Astrocyte (in vitro differentiated cells and primary cell): ENCODE data around the gene ABLIM2. TPM values are rescaled to one million over a fixed set of nuclear protein-coding genes. Genes with fewer than 3 reads are reported as not detected.

ENCODE experiments used
- DNase-seq: peaks from one replicate; pipeline ENCODE4 v3.0.0-alpha.2; 2010; ENCODE audit warnings: low read depth
- FAIRE-seq: peaks from 2 replicates; lab custom pipeline; 2011; peaks lifted over from hg19 to GRCh38; lab: Jason Lieb, UNC
- H2AFZ ChIP-seq: 2 replicates; pipeline ENCODE4 v1.6.0; 2012; ENCODE audit warnings: low read depth, low read length, inconsistent platforms
- H3K27ac ChIP-seq: 2 replicates; pipeline ENCODE4 v1.5.1; 2011; ENCODE audit warnings: low read depth, low read length, inconsistent platforms
- H3K27me3 ChIP-seq: 2 replicates; pipeline ENCODE4 v1.6.0; 2011; ENCODE audit warnings: low read length, inconsistent platforms; ENCODE audit not compliant: insufficient read depth
- H3K36me3 ChIP-seq: 2 replicates; pipeline ENCODE4 v1.5.1; 2011; ENCODE audit warnings: low read length, inconsistent platforms; ENCODE audit not compliant: insufficient read depth
- H3K4me1 ChIP-seq: 2 replicates; pipeline ENCODE4 v1.5.1; 2011; ENCODE audit warnings: low read length, inconsistent platforms; ENCODE audit not compliant: insufficient read depth
- H3K4me2 ChIP-seq: 2 replicates; pipeline ENCODE4 v1.6.0; 2012; ENCODE audit warnings: low read length, inconsistent platforms
- H3K4me3 ChIP-seq: 2 replicates; pipeline ENCODE4 v1.5.1; 2011; ENCODE audit warnings: low read depth, mild to moderate bottlenecking, low read length, inconsistent platforms; ENCODE audit not compliant: insufficient read depth
- H3K79me2 ChIP-seq: 2 replicates; pipeline ENCODE4 v1.6.0; 2012; ENCODE audit warnings: mild to moderate bottlenecking, low read length, inconsistent platforms; ENCODE audit not compliant: insufficient read depth
- H3K9ac ChIP-seq: 2 replicates; pipeline ENCODE4 v1.6.0; 2012; ENCODE audit warnings: mild to moderate bottlenecking, low read length, inconsistent platforms
- H3K9me3 ChIP-seq: 2 replicates; pipeline ENCODE4 v1.5.1; 2012; ENCODE audit warnings: low read depth, mild to moderate bottlenecking, low read length, inconsistent platforms; ENCODE audit not compliant: insufficient read depth
- H4K20me1 ChIP-seq: 2 replicates; pipeline ENCODE4 v1.6.0; 2012; ENCODE audit warnings: low read length, inconsistent platforms; ENCODE audit not compliant: insufficient read depth
- H3K27ac Mint-ChIP-seq: one replicate; pipeline ENCODE4 v1.8.0; 2021; ENCODE audit warnings: mild to moderate bottlenecking, mixed read lengths; ENCODE audit not compliant: unreplicated experiment
- H3K27me3 Mint-ChIP-seq: one replicate; pipeline ENCODE4 v1.8.0; 2021; ENCODE audit warnings: low read depth, mixed read lengths; ENCODE audit not compliant: unreplicated experiment
- H3K36me3 Mint-ChIP-seq: one replicate; pipeline ENCODE4 v1.8.0; 2021; ENCODE audit warnings: low read depth, mixed read lengths; ENCODE audit not compliant: unreplicated experiment
- H3K4me1 Mint-ChIP-seq: one replicate; pipeline ENCODE4 v1.8.0; 2021; ENCODE audit warnings: low read depth, mixed read lengths; ENCODE audit not compliant: unreplicated experiment
- H3K4me3 Mint-ChIP-seq: one replicate; pipeline ENCODE4 v1.8.0; 2021; ENCODE audit warnings: mild to moderate bottlenecking, moderate library complexity, mixed read lengths; ENCODE audit not compliant: unreplicated experiment
- H3K9me3 Mint-ChIP-seq: one replicate; pipeline ENCODE4 v1.8.0; 2021; ENCODE audit warnings: mild to moderate bottlenecking, mixed read lengths; ENCODE audit not compliant: unreplicated experiment
- CTCF ChIP-seq: IDR thresholded peaks from 2 replicates; pipeline ENCODE4 v1.5.1; 2011; ENCODE audit warnings: low read depth, mild to moderate bottlenecking, inconsistent platforms, low read length, moderate library complexity; ENCODE audit not compliant: insufficient read depth
- EZH2 ChIP-seq: IDR thresholded peaks from 2 replicates; pipeline ENCODE4 v1.6.1; 2012; ENCODE audit warnings: mild to moderate bottlenecking, low read length, inconsistent platforms; ENCODE audit not compliant: insufficient read depth
- total RNA-seq: library from RNA; stranded (reverse); gene quantifications from 2 replicates; pipeline ENCODE4 v1.2.1, GENCODE V29; 2021

ABLIM2 gene
- total RNA-seq, 1 donor from 2014 or later, result 0.50 TPM

GRCh38 chr4:8114456-8115202, 44.0 kb downstream of the ABLIM2 start:
- peaks cover 15% of the 10 kb centered on the region for H3K27me3 ChIP-seq
- no peaks in the 10 kb centered on the region for H3K4me1 ChIP-seq
- H3K4me3 ChIP-seq, result no peak overlapping the region
- no peak overlapping the region for H3K4me2 ChIP-seq
- no peaks in the 10 kb centered on the region for H4K20me1 ChIP-seq
- H3K9ac ChIP-seq, result no peak overlapping the region
- TF ChIP-seq CTCF (no peak), EZH2 (no peak)
- Mint-ChIP-seq H3K27ac (no peak overlapping the region), H3K4me3 (no peak overlapping the region), H3K9me3 (peaks cover 6% of the 10 kb centered on the region), H3K27me3 (peaks cover 69% of the 10 kb centered on the region), H3K4me1 (peaks cover 3% of the 10 kb centered on the region), H3K36me3 (peaks cover 2% of the 10 kb centered on the region)
- H2AFZ ChIP-seq, result no peak overlapping the region
- H3K9me3 ChIP-seq, result no peaks in the 10 kb centered on the region
- H3K27ac ChIP-seq, result no peak overlapping the region
- FAIRE-seq, result no peak
- no peak for DNase-seq
- no peaks in the 10 kb centered on the region for H3K36me3 ChIP-seq
- H3K79me2 ChIP-seq, result no peaks in the 10 kb centered on the region

- Mint-ChIP-seq H3K4me3 (no peak overlapping the region), H3K4me1 (peaks cover 3% of the 10 kb centered on the region), H3K9me3 (peaks cover 6% of the 10 kb centered on the region), H3K27ac (no peak overlapping the region), H3K27me3 (peaks cover 66% of the 10 kb centered on the region), H3K36me3 (peaks cover 2% of the 10 kb centered on the region)
- Histone ChIP-seq H2AFZ (no peak overlapping the region), H3K27me3 (peaks cover 15% of the 10 kb centered on the region), H3K36me3 (no peaks in the 10 kb centered on the region), H3K27ac (no peak overlapping the region), H3K9ac (no peak overlapping the region), H3K9me3 (no peaks in the 10 kb centered on the region), H3K4me1 (no peaks in the 10 kb centered on the region), H3K4me3 (no peak overlapping the region), H3K79me2 (no peaks in the 10 kb centered on the region), H4K20me1 (no peaks in the 10 kb centered on the region), H3K4me2 (no peak overlapping the region)
- TF ChIP-seq EZH2 (no peak), CTCF (no peak)
- FAIRE-seq, result no peak
- no peak for DNase-seq
These were observed 44.8 kb downstream of the ABLIM2 start for GRCh38 chr4:8113611-8114377.

- Mint-ChIP-seq H3K9me3 (peaks cover 6% of the 10 kb centered on the region), H3K27me3 (peaks cover 60% of the 10 kb centered on the region), H3K4me3 (no peak overlapping the region), H3K27ac (no peak overlapping the region), H3K36me3 (peaks cover 2% of the 10 kb centered on the region), H3K4me1 (peaks cover 3% of the 10 kb centered on the region)
- Histone ChIP-seq H3K4me1 (no peaks in the 10 kb centered on the region), H3K9ac (no peak overlapping the region), H3K27ac (no peak overlapping the region), H3K27me3 (peaks cover 15% of the 10 kb centered on the region), H3K36me3 (no peaks in the 10 kb centered on the region), H3K4me3 (no peak overlapping the region), H3K4me2 (no peak overlapping the region), H4K20me1 (no peaks in the 10 kb centered on the region), H3K9me3 (peaks cover 4% of the 10 kb centered on the region), H2AFZ (no peak overlapping the region), H3K79me2 (no peaks in the 10 kb centered on the region)
- FAIRE-seq, result no peak
- DNase-seq, result no peak
- no peak for TF ChIP-seq CTCF
- no peak for TF ChIP-seq EZH2
These were observed 45.9 kb downstream of the ABLIM2 start for GRCh38 chr4:8112672-8113071.
